Left forelimb (tissue), 1 donor: ENCODE results near the gene WDR5.
"Not testable (repeated sequence)": the region's sequence is repeated elsewhere in the genome, so short reads cannot be mapped to it uniquely, and the experiment has no call there.

Source experiments
- DNase-seq: peaks from one replicate; pipeline ENCODE4 v3.0.0-alpha.2; 2018; ENCODE audit warnings: low spot score

The WDR5 gene

GRCh38 chr9:134135343-134136117, at the start of gene WDR5:
Gene WDR5, plus strand, starts transcription at chr9:134136082. Its CDS starts 3,796 bp downstream, at chr9:134139878.
- peak; percentile 95 for DNase-seq

DNA sequence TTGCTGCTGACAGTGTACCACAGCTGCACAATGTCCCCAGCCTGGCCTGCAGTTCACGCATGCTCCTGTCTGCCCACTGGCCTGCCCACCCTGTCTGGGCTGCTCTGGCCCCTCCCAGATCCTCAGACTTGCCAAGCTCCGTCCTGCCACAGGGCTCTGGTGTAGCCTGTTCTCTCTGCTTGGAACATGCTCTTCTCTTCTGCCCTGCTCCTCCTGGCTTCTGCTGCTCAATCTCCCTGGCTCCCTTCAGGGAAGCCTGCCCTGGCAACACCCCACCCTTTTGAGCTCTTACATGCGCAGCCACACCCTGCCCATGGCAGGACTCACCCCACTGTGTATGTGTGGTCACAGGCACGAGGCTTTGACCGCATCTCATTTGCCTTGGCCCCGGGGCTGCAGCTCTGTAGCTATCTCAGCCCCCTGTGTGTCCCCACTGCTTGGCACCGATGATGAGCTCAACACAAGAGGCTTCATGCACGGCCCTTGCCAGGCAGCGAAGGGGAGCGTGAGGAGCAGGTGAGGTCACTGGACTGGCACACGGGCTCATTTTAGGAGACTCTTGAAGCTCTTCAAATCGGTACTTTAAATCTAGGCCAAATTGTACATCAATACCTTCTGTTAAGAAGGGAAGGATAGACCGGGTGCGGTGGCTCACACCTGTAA, 47.7 kb upstream of the WDR5 start:
- DNase-seq: no peak

GRCh38 chr9:134089972-134090371, 45.9 kb upstream of the WDR5 start:
- DNase-seq: no peak

DNA sequence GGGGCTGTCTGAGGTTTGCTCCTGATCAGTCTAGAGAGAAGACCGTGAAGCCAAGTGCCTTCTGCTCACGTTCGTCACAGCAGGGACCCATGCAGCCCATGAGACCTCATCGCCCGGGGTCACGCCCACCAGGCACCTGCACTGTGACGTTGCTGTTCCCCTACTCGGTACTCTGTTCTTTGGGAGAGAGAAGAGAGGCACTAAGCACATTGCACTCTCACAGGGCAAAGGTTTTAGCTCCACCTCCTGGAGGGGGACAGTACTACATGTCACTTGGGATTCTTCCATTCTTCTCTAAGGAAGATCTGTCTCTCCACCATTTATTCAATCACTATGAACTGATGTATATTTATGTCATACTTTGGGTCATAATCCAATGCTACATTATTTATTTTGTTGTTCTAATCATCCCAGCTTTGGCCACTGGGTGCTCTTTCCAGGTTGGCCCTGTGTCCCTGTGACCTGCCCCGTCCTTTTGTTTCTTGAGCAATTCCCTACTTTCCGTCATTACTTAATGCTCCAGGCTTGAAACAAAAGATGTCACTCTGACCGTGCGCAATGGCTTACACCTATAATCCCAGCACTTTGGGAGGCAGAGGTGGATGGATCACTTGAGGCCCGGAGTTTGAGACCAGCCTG, 36.6 kb upstream of the WDR5 start:
- DNase-seq: no peak

DNA sequence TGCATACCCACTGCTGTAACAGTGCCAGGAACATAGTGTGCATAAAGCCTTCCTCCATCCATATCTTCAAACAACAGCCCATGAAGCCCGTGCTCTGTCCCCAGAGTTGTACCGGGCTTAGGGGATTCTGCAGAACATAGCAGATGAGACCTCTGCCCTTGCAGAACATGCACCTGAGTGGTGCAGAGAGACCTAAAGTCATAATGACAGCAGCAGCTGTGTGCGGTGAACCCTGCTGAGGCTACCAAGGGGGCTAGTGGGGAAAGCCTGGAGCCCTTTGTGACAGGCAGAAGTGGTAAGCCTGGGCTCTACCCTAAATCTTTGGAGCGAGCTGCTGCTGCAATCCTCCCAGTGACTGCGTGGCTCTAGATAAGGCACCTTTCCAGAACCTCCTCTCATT, 35.8 kb upstream of the WDR5 start:
- no peak for DNase-seq

DNA sequence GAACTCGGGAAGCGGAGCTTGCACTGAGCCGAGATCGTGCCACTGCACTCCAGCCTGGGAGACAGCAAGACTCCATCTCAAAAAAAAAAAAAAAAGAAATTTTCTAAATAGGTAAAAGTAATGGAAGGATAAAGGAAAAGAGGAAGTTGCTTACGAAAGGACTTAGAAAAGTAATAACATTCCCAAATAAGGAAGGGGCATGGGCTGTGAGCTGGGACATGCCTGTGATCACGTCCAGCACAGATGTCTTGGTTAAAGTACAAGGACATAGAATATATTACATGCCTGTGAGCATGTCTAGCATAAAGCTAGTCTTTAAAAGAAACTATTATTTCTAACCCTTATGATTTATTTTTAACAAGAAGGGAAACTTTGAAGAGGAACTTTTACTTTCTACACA, 34.7 kb upstream of the WDR5 start:
- DNase-seq: not testable (repeated sequence)

DNA sequence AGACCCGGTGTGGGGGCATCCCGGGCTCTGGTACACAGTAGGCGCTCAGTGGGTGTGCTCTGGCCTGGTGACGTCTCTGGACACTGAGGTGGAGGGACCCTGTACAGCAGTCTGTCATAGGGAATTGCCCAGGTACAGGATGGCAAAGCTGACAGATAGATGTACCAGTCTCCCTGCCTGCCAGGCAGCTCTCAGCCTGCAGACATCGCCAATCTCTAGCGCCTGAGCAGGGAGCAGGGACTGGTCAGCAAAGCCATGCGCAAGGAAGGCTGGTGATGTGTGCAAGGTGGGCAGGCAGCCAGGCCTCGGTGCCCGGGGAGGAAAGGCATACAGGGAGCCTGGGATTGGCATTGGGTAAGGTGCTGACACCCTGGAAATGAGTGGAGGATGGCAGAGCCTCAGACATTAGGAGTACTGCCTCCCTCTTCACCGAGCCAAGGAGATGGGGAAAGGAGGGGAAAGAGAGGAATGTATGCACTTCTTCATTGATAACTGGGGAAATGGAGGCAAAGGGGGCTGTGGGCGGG, 34.2 kb upstream of the WDR5 start:
- no peak for DNase-seq

GRCh38 chr9:134103391-134103998, 32.4 kb upstream of the WDR5 start:
- DNase-seq: no peak

- no peak for DNase-seq
Measured at GRCh38 chr9:134111064-134111463, 24.8 kb upstream of the WDR5 start.

GRCh38 chr9:134112561-134112960, 23.3 kb upstream of the WDR5 start:
- DNase-seq: no peak

DNA sequence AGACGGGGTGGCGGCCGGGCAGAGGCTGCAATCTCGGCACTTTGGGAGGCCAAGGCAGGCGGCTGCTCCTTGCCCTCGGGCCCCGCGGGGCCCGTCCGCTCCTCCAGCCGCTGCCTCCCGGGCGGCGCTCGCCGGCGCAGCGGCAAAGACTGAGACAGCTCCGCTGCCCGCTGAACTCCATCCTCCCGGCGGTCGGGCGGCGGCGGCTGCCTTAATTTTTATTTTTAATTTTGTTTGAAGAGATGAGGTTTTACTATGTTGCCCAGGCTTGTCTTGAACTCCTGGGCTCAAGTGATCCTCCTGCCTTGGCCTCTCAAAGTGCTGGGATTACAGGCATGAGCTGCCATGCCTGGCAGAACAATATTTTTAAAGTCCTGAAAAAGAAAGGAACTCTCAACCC, 16.9 kb upstream of the WDR5 start:
- not testable (repeated sequence) for DNase-seq

DNA sequence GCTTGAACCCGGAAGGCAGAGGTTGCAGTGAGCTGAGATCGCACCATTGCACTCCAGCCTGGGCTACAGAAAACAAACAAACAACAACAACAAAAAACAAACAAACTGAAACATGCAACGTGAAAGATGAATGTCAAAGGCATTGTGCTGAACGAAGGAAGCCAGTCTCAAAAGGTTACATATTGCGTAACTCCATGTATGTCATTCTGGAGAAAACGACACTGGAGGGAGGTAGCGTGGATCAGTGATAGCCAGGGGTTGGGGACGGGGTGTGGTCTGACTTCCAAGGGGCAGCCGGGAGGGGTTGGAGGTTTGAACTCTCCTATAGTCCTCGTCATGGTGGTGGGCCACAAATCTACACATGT, 12.1 kb upstream of the WDR5 start:
- no peak for DNase-seq

DNA sequence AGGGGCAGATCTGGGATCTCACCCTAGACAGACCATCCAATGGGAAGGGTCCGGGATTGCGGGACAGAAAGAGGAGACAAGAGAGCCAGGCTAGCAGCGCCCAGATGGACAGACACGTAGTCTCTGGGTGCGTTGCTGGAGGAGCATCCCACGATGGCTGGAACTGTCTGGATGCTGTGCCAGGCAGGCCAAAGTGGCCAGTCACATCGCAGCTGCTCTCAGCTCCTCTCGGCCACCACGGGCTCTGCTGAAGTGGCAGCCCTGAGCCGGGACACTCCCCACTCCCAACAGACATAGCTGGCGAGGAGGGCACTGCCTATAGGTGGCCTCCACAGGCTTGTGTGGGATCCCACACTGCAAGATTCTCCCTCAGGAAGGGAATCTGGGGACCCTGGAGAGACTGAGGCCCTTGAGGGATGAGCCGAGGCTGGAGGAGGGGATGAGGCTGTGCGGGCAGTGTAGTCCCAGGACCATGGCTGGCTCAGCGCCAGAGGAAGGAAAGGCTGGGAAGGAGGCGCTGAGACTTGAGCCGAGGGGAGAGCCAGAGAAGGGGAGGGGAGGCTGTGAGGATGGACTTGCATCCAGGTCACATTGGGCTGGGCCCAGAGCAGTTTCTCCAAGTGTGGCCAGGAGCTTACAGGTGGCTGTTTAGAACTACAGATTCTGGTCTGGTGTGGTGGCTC, 10.3 kb upstream of the WDR5 start:
- no peak for DNase-seq

DNA sequence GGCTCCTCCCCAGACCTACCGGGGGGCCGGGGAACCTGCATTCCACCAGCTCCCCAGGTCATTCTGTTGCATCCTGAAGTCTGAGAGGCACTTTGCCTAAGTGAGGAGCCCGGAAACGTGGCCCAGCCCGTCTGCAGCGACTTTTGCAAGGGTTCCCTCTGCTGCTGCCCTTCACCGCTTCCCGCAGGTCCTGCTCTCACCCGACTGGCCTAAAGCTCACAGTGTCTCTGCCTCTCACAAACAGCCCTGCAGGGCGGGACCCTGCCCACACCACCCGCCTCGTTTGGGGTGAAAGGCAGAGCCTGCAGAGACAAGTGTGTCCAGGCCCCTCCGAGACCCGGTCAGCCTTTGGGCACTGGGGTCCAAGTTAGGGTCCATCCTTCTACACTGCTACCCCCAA, 9.5 kb upstream of the WDR5 start:
- no peak for DNase-seq

- DNase-seq: no peak
Measured at GRCh38 chr9:134127065-134127580, 8.8 kb upstream of the WDR5 start.

DNA sequence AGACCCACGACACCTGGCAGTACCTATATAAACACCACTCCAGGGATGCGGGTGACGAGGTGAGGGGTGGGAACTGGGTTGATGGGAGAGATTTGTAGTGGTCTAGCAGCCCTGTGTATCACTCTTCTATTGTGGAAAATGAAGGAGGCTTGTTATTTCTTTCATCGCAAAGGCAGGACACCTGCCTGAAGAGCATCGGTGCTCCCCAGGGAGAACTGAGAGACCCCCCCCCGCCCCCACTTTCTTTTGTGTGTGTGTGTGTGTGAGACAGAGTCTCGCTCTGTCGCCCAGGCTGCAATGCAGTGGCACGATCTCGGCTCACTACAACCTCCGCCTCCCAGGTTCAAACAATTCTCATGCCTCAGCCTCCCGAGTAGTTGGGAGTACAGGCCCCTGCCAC, 8.3 kb upstream of the WDR5 start:
- no peak for DNase-seq

GRCh38 chr9:134128727-134129679, 6.9 kb upstream of the WDR5 start:
- peak; percentile 78 for DNase-seq

DNA sequence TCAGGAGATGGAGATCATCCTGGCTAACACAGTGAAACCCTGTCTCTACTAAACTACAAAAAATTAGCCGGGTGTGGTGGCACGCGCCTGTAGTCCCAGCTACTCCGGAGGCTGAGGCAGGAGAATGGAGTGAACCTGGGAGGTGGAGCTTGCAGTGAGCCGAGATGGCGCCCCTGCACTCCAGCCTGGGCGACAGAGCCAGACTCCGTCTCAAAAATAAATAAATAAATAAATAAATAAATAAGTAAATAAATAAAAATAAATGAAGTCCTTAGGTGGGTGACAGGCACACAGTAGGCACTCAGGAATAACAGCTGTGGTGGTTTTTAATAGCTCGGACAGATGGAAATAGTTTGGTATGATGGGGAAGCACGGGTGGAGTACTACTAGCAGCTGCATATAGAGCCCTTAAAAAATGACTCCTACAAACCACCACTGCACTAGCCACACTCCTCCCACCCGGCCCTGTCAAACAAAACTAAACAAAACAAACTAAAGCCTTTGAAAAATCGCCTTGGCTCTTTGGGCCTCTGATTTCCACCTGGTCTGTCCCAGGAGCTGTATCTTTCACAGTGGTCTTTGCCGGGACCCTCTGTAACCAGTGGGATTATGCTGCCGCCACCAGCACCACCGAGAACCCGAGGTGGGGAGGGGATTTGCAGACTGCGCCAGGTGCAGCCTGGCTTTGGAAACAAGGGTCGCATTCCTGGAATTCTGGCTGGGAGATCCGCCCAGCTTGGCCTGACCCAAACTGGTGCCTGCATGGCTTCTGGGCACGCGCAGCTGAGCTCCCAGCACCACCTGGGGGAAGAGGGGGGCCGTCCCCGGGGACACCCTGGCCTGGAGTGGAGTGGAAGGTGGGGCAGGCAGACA, 5.1 kb upstream of the WDR5 start:
- peak; percentile 78 for DNase-seq

- no peak for DNase-seq
Measured at GRCh38 chr9:134131471-134132207, 4.2 kb upstream of the WDR5 start.
